ENCODE measurements around the gene MRC1. TPM values are rescaled to one million over a fixed set of nuclear protein-coding genes. Genes with fewer than 3 reads are reported as not detected.

MRC1 gene
- polyA plus RNA-seq, 2 of the 4 experiments (the other 2 are of a cell fraction) = not detected

DNA sequence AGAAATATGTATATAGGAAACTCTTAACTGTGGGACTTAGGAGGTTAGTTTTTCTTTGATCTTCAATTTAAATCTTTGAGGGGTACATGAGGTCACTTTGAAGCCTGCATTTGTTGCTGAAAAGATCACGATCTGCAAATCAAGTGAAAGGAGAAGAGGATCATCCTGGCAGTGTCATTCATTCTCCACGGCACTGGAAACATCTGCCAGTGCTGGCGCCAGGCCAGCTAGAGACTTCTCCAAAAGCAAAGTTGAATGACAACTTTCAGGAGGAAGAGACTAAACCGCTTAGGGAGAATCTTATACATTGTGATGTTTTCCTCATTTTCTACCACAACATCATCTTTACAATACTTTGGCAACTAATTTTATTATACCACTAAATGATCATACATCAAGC, 42.5 kb downstream of the MRC1 start (continued):
- TF ChIP-seq, protein P1, sequence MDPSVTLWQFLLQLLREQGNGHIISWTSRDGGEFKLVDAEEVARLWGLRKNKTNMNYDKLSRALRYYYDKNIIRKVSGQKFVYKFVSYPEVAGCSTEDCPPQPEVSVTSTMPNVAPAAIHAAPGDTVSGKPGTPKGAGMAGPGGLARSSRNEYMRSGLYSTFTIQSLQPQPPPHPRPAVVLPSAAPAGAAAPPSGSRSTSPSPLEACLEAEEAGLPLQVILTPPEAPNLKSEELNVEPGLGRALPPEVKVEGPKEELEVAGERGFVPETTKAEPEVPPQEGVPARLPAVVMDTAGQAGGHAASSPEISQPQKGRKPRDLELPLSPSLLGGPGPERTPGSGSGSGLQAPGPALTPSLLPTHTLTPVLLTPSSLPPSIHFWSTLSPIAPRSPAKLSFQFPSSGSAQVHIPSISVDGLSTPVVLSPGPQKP (IDR thresholded peaks at IDR 0.05; ENCODE audit: low read depth, low read length) = no peak
- TF ChIP-seq HDAC2 (IDR thresholded peaks at IDR 0.05) (no peak), RFX5 (IDR thresholded peaks at IDR 0.05) (no peak), NPAS2 (CRISPR knock-in tag; IDR thresholded peaks at IDR 0.05; ENCODE audit: borderline replicate concordance) (no peak), MAFK (IDR thresholded peaks at IDR 0.05; ENCODE audit: partially characterized antibody) (no peak), CHD2 (IDR thresholded peaks at IDR 0.05; ENCODE audit: low read length, partially characterized antibody) (no peak), ZFP36 (IDR thresholded peaks at IDR 0.05; ENCODE audit: borderline replicate concordance, partially characterized antibody) (no peak), RAD21 (conservative IDR thresholded peaks at IDR 0.05 in 1 of 2, IDR thresholded peaks at IDR 0.05 in 1 of 2) (no peak)
- TF ChIP-seq, protein P2, sequence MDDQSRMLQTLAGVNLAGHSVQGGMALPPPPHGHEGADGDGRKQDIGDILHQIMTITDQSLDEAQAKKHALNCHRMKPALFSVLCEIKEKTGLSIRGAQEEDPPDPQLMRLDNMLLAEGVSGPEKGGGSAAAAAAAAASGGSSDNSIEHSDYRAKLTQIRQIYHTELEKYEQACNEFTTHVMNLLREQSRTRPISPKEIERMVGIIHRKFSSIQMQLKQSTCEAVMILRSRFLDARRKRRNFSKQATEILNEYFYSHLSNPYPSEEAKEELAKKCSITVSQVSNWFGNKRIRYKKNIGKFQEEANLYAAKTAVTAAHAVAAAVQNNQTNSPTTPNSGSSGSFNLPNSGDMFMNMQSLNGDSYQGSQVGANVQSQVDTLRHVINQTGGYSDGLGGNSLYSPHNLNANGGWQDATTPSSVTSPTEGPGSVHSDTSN (IDR thresholded peaks at IDR 0.05) = no peak

DNA sequence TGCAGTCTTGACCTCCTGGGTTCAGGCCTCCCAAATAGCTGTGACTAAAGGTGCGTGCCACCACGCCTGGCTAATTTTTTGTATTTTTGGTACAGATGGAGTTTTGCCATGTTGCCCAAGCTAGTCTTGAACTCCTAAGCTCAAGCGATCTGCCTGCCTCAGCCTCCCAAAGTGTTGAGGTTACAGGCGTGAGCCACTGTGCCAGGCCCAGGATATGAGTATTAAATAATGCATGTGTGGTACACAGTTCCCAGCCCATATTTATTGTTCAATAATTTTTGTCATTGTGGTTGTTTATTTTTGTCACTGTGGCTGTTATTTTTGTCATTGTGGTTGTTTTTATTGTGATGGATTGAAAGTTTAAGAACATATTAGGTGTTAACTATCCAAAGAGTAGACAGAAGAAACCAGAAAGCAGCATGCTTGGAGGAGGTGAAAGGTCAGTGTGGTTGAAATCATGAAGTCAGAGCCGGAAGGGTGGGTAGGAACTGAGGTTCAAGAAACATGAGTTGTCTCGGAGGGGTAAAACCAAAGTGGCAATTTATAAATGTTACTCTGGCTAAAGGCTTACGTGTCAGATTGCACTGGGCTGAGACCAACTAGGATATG, 45.0 kb downstream of the MRC1 start:
- FAIRE-seq = no peak
- POLR2A ChIA-PET = no interaction called here

More for the DNA sequence above, 45.0 kb downstream of the MRC1 start:
- Histone ChIP-seq H3K4me2 (no peak overlapping the region), H3K4me1 (no peaks in the 10 kb centered on the region), H3K27ac (no peak overlapping the region), H3K9me3 (no peaks in the 10 kb centered on the region), H3K4me3 (no peak overlapping the region)
- TF ChIP-seq, protein P3, sequence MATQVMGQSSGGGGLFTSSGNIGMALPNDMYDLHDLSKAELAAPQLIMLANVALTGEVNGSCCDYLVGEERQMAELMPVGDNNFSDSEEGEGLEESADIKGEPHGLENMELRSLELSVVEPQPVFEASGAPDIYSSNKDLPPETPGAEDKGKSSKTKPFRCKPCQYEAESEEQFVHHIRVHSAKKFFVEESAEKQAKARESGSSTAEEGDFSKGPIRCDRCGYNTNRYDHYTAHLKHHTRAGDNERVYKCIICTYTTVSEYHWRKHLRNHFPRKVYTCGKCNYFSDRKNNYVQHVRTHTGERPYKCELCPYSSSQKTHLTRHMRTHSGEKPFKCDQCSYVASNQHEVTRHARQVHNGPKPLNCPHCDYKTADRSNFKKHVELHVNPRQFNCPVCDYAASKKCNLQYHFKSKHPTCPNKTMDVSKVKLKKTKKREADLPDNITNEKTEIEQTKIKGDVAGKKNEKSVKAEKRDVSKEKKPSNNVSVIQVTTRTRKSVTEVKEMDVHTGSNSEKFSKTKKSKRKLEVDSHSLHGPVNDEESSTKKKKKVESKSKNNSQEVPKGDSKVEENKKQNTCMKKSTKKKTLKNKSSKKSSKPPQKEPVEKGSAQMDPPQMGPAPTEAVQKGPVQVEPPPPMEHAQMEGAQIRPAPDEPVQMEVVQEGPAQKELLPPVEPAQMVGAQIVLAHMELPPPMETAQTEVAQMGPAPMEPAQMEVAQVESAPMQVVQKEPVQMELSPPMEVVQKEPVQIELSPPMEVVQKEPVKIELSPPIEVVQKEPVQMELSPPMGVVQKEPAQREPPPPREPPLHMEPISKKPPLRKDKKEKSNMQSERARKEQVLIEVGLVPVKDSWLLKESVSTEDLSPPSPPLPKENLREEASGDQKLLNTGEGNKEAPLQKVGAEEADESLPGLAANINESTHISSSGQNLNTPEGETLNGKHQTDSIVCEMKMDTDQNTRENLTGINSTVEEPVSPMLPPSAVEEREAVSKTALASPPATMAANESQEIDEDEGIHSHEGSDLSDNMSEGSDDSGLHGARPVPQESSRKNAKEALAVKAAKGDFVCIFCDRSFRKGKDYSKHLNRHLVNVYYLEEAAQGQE (IDR thresholded peaks at IDR 0.05) = no peak
- TF ChIP-seq CBX8 (IDR thresholded peaks at IDR 0.05) (no peak), ZSCAN20 (CRISPR knock-in tag; IDR thresholded peaks at IDR 0.05) (no peak), BHLHE40 (IDR thresholded peaks at IDR 0.05; ENCODE audit: low read depth, low read length) (no peak), HOXB5 (CRISPR knock-in tag; IDR thresholded peaks at IDR 0.05) (no peak), HEYL (CRISPR knock-in tag; IDR thresholded peaks at IDR 0.05) (no peak), POLR2AphosphoS2 (conservative IDR thresholded peaks at IDR 0.05; ENCODE audit: low read length) (no peak), KDM5A (IDR thresholded peaks at IDR 0.05) (no peak), FOSB (CRISPR knock-in tag; IDR thresholded peaks at IDR 0.05) (no peak), EP300 (IDR thresholded peaks at IDR 0.05) (no peak), RCOR1 (IDR thresholded peaks at IDR 0.05; ENCODE audit: low read depth, low read length) (no peak), PHF8 (IDR thresholded peaks at IDR 0.05; ENCODE audit: borderline replicate concordance, low read depth) (no peak), NFE2L2 (conservative IDR thresholded peaks at IDR 0.05; ENCODE audit: low read length) (no peak), KDM1A (IDR thresholded peaks at IDR 0.05; ENCODE audit: low read depth) (no peak), EHMT2 (IDR thresholded peaks at IDR 0.05; ENCODE audit: low read depth) (no peak), RARB (CRISPR knock-in tag; IDR thresholded peaks at IDR 0.05) (no peak)
- TF ChIP-seq, protein P4, sequence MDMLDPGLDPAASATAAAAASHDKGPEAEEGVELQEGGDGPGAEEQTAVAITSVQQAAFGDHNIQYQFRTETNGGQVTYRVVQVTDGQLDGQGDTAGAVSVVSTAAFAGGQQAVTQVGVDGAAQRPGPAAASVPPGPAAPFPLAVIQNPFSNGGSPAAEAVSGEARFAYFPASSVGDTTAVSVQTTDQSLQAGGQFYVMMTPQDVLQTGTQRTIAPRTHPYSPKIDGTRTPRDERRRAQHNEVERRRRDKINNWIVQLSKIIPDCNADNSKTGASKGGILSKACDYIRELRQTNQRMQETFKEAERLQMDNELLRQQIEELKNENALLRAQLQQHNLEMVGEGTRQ (IDR thresholded peaks at IDR 0.05) = no peak
- TF ChIP-seq, protein P5, sequence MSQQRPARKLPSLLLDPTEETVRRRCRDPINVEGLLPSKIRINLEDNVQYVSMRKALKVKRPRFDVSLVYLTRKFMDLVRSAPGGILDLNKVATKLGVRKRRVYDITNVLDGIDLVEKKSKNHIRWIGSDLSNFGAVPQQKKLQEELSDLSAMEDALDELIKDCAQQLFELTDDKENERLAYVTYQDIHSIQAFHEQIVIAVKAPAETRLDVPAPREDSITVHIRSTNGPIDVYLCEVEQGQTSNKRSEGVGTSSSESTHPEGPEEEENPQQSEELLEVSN (IDR thresholded peaks at IDR 0.05; ENCODE audit: borderline replicate concordance, low read depth) = no peak
- CTCF ChIA-PET = interaction anchor here (0.7 to 1.4 kb wide), 3 partner anchors 72 to 384 kb away, joined by 3 to 5 read pairs (median 4); no protein-coding TSS in a partner anchor
- WGBS (ENCODE audit: missing lambda C conversion rate) = 68% methylated on average over 7 of the region's 7 CpGs
- DNase-seq (ENCODE audit: low read depth in 1 of 2, low spot score in 1 of 2) (no peak), ATAC-seq (no peak)
